HG02623 (cell line): ENCODE data around the gene EGFL8.
"Not testable (repeated sequence)": the region's sequence is repeated elsewhere in the genome, so short reads cannot be mapped to it uniquely, and the experiment has no call there.

Experiments
- ATAC-seq: cut with Tn5 transposase; IDR thresholded peaks from one replicate; pipeline ENCODE4 v1.9.1; 2021; ENCODE audit warnings: moderate library complexity; ENCODE audit not compliant: unreplicated experiment

Gene EGFL8

DNA sequence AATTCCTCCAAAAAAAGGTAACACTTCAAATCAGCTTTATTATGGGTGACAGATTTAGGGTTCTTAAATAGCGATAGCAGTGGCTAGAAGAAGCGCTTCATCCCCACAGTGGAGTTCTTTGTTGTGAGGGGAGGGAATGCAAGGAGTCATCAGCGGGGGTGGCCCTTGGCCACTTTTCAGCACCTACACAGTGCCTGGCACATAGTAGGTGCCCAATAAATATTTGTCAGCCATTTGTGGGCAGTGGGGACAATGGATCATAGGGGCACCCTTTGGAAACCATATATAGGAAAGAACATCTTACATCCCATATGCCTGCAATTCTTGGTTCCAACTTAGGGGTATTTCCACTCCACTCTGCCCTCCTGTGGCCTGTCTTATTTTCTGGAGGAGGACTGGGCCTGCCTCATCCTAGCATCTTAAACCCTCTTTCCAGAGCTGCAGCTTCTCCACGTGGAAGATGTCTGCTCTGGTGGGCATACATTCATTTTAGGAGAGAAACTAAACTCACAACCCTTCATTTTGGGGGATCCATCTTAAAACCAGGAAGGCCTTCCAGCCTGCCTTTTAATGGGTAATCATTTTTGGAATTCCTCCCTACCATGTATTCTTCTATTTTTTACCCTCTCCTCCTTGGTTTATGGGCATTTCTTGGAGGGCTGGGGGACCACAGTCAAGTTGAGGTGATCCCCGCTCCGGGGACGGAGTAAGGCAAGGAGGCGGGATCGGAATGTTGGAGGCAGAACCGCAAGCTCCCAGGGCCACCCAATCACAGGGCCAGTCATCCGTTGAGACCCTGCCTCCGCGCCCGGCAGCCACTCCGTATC lies 30.6 kb downstream of the EGFL8 start:
- ATAC-seq, result no peak

DNA sequence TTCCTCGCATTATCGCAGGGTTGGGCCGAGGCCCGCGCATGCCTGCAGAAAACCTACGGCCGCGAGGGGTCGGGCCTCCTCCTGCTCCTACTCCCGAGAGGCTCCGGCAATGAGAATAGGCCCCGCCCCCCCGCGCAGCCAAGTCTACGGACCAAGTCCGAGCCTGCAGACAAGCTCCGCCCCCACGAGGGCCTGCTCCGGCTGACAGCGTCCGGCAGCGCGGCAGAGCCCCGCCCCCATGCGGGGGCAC lies 31.2 kb downstream of the EGFL8 start:
- ATAC-seq, result peak; percentile 66

DNA sequence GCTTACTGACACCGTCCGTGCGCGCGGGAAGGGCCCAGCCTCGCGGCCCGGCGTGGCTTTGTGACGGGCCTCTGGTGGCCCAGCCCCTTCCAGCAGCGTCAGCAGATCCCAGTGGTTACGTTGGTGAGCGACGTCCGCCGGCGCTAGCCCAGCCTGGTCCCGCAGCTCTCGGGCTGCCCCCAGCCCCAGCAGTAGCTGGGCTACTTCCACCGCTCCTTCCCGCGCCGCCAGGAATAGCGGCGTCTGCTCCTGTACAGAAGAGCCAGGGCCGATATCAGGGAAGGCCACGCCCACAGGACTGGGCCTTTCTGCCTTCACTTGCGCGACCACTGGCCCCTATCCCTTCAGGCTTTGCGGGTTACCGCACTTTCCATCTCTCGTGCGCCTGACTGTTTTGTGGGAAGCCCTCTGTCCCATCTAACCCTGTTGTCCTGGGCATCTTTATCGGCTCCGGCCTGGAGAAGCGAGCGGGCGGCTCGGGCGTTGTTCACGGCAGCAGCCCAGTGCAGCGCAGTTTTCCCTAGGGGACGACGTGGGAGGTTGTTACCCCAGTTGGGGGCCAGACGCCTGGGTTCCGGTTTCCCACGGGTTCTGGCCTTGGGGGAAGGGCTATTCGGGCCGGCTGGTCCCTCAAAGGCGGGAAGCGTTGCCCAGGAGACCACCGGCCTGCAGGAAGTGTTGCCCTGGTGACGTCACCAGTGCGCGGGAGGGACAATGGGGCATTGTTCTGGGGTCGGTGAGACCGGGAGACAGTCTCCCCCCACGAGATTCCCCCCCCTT lies 31.7 kb downstream of the EGFL8 start:
- peak; percentile 75 for ATAC-seq

DNA sequence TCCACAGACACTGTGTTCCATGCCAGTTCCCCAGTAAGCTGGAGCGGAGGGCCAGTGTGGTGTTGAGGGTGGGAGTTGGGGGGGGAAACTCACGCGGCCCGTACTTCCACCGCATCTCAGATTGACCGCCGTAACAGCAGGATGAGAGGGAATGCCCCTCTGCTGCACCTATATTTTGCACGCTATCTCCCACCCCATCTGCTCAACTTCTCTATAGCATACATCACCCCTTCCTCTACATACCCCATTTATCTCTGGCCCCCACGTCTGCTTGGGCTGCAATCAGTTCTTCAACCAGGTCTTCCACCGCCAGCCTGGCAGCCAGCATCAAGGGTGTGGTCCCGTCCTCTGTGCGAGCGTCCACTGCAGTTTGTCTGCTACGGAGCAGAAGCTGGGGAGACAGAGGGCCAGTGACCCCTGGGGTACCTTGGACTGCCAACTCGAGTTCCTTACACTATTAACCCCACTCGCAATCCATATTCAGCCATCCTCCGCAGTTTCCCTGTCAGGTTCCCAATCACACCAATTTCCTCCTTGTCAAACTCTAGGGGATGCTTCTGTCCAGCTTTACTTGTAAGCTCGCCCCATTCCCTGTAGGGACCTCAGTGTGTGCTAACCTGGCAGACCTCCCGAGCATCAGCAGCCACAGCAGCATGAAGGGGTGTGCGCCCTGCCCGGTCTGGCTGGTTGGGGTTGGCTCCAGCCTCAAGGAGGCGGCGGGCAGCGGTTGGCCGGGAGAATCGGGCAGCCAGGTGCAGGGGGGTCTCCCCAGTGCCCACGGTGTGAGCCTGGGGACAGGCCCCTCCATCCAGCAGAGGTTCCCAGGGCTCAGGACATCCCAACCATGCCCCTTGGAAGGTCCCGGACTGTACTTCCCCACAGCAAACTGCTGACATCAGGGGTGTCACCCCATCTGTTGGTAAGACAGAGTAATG lies 32.6 kb downstream of the EGFL8 start:
- ATAC-seq, result no peak

DNA sequence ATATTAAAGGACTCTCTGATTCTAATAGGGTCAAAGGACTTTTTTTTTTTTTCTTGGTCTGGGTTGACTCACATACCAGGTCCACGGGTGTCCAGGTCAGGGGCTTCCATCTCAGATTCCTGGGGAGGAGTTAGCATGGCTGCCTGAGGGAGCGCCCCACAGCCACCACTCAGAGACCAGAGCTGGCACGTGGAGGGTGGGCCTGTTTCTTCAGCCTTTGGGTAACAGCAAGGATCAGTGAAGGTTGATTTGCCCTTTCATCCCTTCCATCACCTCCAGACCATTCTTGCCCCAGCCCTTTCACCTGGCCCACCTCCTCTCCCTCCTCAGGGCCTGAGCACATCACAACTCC lies 33.9 kb downstream of the EGFL8 start:
- ATAC-seq, result no peak

DNA sequence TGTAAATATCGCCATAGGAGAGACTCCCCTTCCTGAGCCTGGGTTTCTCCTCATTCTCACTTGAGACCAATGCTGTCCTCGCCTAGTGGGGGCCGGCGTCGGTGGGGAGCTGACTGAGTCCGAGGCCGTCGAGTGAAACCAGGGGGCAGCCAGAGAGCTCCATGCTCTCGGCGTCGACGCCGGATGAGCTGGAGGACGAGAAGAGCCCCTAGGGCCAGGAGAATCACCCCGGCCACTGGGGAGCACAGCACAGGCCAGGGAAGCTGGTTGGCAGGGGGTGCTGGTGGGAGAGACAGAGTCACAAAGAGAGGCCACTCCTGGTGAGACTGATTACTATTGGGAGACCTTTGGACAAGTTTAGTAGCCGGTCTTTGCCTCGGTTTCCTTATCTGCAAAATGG lies 34.5 kb downstream of the EGFL8 start:
- ATAC-seq, result no peak

DNA sequence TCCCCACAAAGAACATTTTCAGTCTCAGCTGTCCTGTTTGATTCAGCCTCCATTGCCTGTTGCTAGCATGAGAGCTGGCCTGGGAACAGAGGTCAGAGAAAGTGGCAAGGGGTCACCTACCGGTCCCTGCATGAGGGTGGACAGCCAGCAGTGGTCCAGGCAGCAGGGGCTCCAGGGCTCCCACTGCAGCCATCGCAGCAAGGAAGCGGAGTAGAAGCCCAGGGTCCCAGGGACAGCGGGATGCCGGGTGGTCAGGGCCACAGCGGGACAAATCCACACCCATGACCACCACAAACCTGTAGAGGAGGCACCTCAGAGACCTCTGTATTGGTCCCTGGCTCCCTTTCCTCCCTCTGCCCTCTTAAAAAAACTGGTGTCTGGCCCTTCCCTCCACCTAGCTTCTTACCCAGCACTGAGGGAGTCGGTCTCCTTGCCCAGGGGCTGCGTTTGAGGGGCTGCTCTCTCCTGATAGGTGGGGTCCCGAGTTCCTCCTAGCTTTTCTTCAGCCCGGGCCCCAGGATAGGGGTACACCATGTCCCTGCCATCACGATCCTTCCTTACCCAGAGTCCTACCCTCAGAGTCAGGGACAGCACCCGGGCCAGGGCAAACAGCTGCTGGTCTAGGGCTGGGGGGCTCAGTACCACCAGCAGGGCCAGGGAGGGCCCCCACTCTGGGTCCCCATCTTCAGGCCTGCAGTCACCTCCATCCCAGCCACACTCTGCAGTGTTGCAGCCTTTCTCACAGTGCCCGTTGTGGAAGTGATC lies 36.5 kb downstream of the EGFL8 start:
- ATAC-seq, result no peak

DNA sequence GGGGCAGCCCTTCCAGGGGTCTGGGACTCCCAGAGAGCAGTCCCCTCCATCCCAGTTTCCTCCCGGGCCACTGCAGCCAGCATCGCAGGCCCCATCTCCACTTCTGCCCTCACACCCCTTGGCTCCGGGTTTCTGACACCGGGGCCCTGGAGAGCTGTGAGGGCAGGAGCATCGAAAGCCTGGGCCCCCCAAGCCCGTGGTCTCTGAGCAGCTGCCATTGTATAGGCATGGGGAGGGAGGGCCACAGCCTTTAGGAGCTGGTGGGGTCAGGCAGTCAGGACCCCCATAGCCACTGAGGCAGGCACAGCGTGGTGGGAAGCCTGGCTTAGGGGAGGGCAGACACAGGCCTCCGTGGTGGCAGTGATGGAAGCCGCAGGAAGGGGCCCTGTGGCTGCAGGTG lies 37.8 kb downstream of the EGFL8 start:
- no peak for ATAC-seq

DNA sequence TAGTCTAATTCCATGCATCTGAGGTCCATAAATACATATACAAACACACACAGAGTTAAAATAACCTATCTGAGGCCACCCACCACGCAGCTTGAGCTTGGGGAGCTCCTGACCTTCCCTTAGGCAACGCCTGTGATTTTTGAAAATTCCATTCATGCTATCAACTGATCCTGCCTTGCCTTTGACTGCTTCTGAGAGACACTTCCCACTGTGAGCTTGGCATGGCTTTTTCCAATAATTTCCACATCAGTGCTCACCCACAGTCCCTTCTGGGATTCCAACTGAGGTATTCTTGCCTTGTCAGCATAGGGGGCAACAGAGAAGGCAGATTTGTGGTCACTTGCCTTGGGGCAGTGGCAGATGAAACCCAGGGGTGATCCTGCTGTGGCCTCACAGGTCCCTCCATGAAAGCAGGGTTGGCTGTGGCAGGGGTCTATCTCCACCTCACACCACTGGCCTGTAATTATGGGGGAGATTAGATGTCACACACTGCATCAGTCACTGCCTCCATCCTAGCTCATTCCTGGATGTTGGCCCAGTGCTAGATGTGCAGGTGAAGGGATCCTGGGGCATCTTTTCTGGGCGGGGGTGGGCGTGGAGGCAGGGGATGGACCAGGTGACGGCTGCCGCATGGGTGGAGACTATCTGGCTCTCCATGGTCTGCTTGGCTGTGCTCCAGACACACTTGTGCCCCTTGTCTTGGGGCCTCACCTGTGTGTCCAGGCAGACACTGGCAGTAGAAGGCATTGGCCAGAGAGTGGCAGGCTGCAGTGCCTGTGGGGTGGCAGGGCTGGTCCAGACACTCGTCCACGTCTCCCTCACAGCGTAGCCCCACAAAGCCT lies 39.3 kb downstream of the EGFL8 start:
- no peak for ATAC-seq

DNA sequence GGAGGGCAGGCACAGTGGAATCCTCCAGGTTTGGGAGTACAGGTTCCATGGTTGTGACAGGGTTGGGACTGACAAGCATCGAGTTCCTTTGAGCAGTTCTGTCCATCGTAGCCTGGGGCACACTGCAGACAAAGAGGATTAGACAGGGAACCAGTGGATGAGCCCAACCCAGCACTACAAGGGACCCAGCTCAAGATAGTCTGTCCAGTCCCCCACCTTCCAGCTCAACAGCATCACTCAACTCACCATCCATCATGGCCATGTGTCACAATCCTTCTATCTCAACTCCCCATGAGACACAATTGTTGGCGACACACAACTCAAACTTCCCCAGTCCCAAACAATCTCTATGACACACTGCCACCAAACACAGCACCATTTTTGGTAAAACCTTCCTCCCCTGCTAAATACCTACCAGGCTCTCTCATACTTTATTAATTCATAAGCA lies 39.9 kb downstream of the EGFL8 start:
- no peak for ATAC-seq

DNA sequence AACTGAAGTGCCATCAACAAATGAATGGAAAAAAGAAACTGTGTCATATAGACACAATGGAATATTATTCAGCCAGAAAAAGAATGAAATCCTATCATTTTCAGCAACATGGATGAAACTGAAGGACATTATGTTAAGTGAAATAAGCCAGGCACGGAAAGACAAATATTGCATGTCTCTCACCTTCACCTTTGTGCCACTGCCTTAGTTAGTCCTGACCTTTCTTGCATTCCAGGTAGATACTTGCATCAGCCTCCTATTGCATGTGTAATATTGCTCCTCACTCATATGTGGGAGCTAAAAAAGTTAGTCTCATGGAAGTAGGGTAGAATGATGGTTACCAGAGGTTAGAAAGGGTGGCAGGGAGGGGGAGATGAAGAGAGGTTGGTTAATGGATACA lies 44.6 kb downstream of the EGFL8 start:
- no peak for ATAC-seq

DNA sequence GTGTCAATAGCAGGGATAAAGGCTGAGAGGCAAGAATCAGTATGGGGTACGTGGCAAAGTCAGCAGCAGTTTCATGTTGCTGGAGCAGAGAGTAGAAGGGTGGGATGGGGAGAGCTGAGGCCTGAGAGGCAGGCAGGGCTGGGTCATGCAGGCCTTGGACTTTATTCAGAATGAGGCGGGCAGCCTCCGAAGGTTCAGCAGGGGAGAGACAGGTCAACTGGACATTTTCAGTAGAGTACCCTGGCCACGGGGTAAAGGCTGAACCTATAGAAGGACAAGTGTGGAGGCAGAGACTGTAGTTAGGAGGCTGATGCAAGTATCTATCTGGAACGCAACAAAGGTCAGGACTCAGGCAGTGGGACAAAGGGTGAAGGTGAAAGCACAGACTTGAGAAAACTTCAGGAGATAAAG lies 45.8 kb downstream of the EGFL8 start:
- no peak for ATAC-seq

DNA sequence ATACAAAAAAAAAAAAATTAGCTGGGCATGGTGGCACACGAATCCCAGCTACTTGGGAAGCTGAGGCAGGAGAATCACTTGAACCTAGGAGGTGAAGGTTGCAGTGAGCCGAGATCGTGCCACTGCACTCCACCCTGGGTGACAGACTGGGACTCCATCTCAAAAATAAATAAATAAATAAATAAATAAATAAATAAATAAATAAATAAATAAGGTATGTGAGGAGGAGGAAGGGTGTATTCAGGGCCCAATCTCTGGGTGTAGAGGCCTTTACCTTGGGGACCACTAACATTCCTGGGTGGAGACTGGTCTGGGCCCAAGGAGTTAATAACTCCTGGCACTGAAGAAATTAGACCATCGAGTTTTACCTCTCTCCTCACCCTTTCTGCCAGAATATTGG lies 47.0 kb downstream of the EGFL8 start:
- not testable (repeated sequence) for ATAC-seq

DNA sequence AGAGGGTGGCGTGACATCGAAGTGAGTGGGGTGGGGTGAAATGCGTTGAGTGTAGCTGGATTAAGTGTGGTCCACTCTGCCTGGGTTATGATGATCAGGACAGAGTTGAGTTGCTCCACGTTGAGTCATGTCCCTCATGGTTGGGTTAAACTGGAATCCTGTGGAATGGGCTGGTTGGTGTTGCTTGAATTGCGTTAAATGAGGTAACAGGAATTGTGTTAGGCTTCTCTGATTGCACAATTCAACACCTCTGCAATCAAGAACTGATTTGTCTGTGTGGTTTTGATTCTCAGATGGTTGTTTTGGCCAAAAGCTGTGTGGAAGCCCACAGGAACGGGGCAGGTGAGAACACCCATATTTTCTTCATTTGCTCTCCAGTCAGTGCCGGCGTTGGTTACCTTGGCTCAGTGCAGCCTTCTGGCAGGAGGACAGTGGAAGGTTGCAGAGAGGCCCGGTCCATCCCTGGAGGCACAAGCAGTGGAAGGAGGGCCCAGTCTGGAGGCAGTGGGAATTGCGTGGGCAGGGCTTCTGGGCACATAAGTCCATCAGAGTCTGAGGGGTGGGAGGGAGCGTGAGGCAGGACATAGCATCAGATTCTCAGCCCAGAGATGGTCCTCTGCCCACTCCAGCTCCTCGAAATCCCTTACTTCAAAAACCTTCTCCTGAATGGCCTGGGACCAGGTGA lies 47.8 kb downstream of the EGFL8 start:
- ATAC-seq, result no peak

DNA sequence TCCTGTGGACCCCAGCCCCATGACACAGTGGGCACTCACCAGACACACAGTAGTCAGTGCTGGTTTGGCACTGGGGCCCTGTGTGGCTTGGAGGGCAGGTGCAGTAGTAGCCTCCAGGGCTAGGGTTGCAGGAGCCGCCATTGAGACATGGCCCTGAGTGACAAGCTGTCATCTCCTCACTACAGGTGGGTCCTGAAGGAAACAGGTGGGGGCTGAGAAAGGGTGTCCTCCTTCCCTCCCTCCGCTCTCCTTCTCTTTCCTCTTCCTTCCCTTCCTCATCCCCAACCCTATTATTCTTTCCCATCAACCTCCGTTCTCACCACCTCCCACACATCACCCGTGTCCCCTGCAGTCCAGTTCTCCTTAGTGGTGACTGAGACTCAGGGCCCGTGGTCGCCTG lies 49.3 kb downstream of the EGFL8 start:
- ATAC-seq, result no peak

DNA sequence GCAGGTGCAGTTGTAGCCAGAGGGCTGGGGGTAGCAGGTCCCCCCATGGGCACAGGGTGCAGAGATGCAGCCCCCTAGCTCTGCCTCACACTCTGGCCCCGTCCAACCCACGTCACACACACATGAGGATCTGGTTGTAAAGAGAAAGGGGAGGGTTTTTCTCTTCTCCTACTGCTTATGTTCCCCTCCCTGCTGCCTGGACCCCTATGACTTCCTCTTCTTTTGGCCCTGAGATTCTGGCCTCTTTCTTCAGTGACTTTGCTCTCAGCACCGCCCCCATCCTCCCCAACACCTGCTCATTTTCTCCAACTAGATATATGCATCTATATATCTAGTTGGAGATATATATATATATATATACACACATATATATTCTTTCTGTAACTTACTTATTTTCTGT lies 49.7 kb downstream of the EGFL8 start:
- ATAC-seq, result no peak

DNA sequence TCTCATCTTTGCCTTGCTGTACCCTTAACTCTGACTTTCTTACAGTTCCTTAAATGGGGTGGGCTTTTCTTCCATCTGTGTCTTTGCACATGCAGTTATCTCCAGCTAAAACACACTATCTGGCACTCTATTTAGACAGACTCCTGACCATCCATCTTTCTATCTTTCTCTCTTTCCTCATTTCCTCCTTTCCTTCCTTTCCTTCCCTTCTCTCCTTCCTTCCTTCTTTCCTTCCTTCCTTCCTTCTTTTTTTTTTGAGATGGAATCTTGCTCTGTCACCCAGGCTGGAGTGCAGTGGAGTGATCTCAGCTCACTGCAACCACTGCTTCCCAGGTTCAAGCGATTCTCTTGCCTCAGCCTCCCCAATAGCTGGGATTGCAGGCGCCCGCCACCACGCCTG lies 51.2 kb downstream of the EGFL8 start:
- ATAC-seq, result no peak

DNA sequence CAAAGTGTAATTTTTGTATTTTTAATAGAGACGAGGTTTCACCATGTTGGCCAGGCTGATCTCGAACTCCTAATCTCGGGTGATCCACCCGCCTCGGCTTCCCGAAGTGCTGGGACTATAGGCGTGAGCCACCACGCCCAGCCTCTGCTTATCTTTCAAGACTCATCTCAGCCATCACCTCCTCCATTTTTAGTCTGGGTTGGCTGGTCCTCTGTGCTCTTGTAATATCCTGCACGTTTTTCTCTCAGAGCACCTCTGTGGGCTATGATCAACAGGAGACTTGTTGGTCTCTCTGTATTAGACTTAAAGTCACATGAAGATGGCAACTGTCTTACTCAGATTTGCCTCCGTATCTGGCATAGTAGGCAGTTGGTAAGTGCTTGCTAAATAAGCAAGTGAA lies 51.9 kb downstream of the EGFL8 start:
- no peak for ATAC-seq

DNA sequence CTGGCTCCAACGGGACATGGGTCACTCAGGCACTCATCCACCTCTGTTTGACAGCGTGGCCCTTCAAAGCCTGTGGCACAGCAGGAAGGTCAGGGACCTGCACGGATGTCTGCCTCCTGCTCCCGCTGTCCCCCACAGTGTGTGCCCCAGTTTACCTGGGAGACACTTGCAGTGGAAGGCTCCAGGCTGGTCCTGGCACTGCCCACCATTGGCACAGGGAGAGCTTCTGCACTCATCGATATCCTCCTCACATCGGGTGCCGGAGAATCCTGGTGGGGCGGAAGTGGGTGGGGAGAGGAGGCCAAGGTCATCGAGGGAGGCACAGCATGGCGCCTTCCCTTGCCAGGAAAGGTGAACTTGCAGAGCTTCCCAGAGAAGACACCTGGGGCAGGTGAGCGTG lies 52.6 kb downstream of the EGFL8 start:
- no peak for ATAC-seq
